ENCODE measurements around the gene CCDC171.

GRCh38 chr9:15641291-15641690, 88.4 kb downstream of the CCDC171 start:
- TF ChIP-seq CTCF (IDR thresholded peaks at IDR 0.05) (no peak), POLR2A (IDR thresholded peaks at IDR 0.05) (no peak)

Data from Peyer's patch (tissue), 4 donors.